GM21423 (cell line): Measurements from ENCODE around the gene XCR1.
"Not testable (repeated sequence)": the region's sequence is repeated elsewhere in the genome, so short reads cannot be mapped to it uniquely, and the experiment has no call there.

Experiments used
- ATAC-seq: cut with Tn5 transposase; IDR thresholded peaks from one replicate; pipeline ENCODE4 v1.9.1; 2021; ENCODE audit warnings: mild to moderate bottlenecking, moderate library complexity; ENCODE audit not compliant: unreplicated experiment

XCR1 gene

GRCh38 chr3:46046231-46046630, 18.9 kb upstream of the XCR1 start:
- not testable (repeated sequence) for ATAC-seq

DNA sequence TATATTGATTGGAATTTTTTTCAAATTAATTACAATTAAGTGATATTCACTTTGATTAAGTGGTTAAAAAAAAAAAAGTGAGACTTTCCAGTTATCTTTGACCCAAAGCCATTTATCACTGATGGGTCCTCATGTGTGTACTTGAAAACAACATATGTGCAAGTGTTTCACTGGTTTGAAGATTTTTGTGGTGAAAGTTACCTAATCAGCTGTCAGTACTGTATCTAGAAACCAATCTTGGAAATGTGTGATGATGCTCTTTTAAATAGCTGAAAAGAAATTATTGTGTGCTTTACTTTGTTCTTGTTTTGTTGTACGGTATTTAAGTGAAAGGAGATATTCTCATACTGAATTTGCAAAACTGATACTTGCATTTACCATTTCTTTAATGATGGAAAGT, 11.6 kb upstream of the XCR1 start:
- ATAC-seq = no peak

GRCh38 chr3:46038071-46038470, 10.8 kb upstream of the XCR1 start:
- not testable (repeated sequence) for ATAC-seq

- ATAC-seq = no peak
These were observed 8.9 kb upstream of the XCR1 start for GRCh38 chr3:46036191-46036590.

DNA sequence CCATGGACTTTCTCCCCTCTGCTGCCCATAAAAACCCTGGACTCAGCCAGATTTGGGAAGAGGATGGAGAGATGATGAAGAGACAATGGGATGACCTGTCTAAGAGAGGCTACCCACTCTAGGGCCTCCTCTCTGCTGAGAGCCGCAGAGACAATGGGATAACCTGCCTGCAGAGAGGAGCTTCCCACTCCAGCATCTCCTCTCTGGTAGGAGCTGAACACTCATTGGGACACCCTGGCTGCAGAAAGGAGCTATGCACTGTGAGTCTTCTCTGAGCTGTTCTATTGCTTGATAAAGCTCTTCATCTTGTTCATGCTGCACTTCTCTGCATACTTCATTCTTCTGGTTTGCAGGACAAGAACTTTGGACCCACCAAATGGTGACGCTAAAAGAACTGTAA, 4.5 kb upstream of the XCR1 start:
- ATAC-seq = no peak

GRCh38 chr3:46031269-46031668, 4.0 kb upstream of the XCR1 start:
- no peak for ATAC-seq

GRCh38 chr3:46030626-46031025, 3.3 kb upstream of the XCR1 start:
- ATAC-seq = no peak

DNA sequence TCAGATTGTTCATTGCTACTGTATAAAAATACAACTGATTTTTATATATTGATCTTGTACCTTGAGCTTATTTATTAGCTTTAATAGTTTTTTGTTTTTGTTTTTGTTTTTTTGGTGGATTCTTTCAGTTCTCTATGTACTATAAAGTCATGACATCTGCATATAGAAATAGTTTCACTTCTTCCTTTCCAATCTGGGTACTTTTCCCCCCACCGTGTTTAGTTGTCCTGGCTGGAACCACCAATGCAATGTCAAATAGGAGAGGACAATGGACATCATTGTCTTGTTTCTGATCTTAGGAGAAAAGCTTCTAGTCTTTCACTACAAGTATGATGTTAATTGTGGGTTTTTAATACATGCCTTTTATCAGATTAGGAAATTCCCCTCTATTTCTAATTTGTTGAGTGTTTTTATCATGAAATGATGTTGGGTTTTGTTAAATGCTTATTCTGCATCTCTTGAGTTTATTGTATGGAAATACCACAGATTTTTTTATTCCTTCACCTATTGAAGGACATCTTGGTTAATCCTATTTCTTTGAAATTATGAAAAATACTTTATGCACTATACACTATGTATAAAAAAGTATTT, 2.8 kb upstream of the XCR1 start:
- ATAC-seq = no peak

- no peak for ATAC-seq
These were observed 584 bp upstream of the XCR1 start for GRCh38 chr3:46027736-46028397.

- no peak for ATAC-seq
These were observed 2.1 kb downstream of the XCR1 start for GRCh38 chr3:46025139-46025538.

GRCh38 chr3:46024131-46024530, 3.2 kb downstream of the XCR1 start:
- no peak for ATAC-seq

DNA sequence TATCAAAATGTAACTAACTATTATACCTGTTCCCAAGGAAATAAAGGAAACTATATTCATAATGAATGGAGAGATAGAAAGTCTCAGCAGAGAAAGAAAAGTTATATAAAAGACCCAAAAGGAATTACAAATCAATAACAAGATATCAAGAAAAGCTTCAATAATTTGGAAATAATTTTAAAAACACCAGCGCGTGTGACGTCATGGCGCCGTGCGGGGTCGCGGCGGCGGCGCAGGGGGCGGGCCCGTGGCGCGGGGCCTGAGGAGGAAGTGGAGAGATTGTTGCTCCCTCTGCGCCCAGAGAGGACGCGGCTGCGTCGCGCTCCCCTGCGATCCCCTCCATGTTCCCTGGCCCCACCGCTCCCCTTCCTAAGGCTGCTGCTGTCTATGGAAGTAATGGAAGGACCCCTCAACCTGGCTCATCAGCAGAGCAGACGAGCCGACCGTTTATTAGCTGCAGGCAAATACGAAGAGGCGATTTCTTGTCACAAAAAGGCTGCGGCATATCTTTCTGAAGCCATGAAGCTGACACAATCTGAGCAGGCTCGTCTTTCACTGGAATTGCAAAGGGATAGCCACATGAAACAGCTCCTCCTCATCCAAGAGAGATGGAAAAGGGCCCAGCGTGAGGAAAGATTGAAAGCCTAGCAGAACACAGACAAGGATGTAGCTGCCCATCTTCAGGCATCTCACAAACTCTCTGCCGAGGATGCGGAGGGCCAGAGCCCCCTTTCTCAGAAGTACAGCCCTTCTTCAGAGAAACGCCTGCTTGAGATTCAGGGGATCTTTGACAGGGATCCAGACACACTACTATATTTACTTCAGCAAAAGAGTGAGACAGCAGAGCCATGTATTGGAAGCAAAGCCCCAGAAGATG, 4.1 kb downstream of the XCR1 start:
- ATAC-seq = no peak

DNA sequence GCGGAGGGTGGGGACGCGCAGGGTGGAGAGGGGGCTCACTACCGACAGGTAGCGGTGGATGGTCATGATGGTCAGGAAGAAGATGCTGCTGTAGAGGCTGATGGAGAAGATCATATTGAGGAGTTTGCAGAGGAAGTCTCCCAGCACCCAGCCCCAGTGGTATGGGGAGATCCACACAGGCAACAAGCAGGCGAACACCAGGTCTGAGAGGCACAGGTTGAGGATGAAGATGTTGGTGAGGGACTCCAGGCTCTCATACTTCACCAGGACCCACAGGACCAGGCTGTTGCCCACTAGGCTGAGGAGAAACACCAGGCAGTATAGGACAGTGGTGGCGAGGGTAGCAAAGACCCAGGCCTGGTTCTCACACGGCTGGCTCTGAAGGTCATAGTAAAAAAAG, 5.8 kb downstream of the XCR1 start:
- no peak for ATAC-seq

- no peak for ATAC-seq
These were observed 6.3 kb downstream of the XCR1 start for GRCh38 chr3:46020766-46021510.

DNA sequence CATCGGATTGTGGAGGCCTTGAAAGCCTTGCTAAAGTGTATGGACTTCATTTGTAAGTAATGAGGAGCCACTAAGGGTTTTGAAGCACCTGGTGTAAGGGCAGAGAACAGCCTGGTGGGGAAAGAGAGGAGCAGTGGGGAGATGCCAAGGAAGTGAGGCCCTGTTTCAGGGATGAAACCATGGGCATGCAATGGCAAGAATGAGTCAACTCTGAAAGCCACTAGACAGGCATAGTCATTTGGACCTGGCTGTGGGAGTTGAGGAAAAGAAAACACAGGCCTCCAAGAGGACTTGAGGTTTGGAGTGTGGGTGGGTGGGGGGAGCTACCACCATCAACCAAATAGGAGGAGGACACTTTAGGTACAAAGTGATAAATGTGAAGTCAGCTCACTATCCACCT, 7.6 kb downstream of the XCR1 start:
- ATAC-seq = no peak

DNA sequence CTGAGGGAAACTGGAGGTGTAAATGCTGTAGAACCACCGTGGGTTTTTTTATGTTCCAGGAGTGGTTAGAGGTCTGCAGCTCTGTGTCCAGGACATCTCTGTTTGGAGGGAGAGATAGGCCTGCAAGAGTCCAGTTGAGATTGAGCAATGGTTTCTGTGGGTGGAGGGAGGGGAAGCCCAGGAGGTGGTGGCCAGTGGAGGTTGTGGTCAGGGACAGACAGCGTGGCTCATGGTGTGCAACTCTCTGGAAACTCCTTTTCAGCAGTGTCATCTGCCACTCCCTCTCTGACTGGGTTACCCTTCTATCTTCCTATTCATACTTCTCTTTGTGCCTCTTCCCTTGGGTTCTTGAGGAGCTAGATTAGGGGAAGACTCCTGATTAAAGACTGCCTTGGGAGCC, 9.6 kb downstream of the XCR1 start:
- no peak for ATAC-seq

GRCh38 chr3:46013316-46014094, 13.8 kb downstream of the XCR1 start:
- ATAC-seq = no peak

- ATAC-seq = no peak
These were observed 15.0 kb downstream of the XCR1 start for GRCh38 chr3:46012246-46012645.

DNA sequence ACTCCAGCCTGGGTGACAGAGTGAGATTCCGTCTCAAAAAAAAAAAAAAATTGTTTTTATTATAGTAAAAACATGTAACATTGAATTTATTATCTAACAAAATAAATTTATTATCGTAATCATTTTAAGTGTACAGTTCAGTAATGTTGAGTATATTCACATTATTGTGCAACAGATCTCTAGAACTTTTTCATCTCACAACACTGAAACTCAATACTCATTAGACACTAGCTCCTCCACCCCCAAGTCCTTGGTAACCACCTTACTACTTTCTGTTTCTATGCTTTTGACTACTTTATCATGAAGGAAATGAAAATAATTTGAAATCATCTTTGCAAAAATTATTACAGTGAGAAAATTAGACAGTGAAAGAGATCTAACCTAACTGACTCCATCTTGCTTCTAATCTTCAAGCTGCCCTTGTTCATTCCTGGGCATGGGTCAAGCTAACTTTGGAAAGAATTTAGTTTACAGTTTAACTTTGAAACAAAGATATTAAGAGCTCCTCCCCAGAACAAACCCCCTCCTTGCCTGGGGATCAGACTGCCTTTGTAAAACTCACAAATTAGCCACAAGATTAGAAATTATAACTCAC, 16.7 kb downstream of the XCR1 start:
- no peak for ATAC-seq

DNA sequence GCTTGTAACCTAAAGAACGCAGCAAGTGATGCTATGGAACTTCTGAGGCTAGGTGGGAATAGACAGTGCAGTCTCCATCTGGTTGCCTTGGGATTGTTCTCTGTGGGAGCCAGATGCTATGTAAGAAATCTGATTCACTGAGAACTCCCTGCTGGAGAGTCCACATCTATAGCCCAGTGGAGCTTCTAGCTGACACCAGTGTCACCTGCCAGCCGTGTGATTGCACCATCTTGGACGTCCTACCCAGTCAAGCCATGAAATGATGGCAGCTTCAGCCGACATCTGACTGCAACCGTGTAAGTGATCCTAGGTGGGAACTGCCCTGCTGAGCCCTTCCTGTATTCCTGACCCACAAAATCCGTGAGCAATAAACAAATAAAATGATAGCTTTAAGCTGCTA, 19.2 kb downstream of the XCR1 start:
- no peak for ATAC-seq
